Activated CD4-positive, alpha-beta memory T cell treated with anti-CD3 and anti-CD28 coated beads for 36 hours (primary cell): ENCODE results near the gene COX6A2. TPM values are rescaled to one million over a fixed set of nuclear protein-coding genes. Genes with fewer than 3 reads are reported as not detected.
A peak's percentile ranks its signal among the peaks of the same experiment; 100 is the strongest.

Experiments used
- CTCF ChIA-PET: fragments of 350-600 bp; sonication (Branson Sonifier 250); formaldehyde crosslinking; loops from one replicate; lab custom pipeline; 2021; ENCODE audit warnings: antibody characterized with exemption, inconsistent platforms; lab: Charles Lee
- POLR2A ChIA-PET: fragments of 350-600 bp; sonication (Branson Sonifier 250); formaldehyde crosslinking; loops from one replicate; lab custom pipeline; 2021; ENCODE audit warnings: antibody characterized with exemption; lab: Charles Lee
- DNase-seq: peaks from one replicate; pipeline ENCODE4 v3.0.0-alpha.2; 2020
- H3K27ac Mint-ChIP-seq: one replicate; pipeline ENCODE4 v1.8.0; 2021; ENCODE audit warnings: mixed read lengths
- H3K27me3 Mint-ChIP-seq: one replicate; pipeline ENCODE4 v1.8.0; 2021; ENCODE audit warnings: mixed read lengths
- H3K36me3 Mint-ChIP-seq: one replicate; pipeline ENCODE4 v1.8.0; 2021; ENCODE audit warnings: mixed read lengths
- H3K4me1 Mint-ChIP-seq: one replicate; pipeline ENCODE4 v1.8.0; 2021; ENCODE audit warnings: low read depth, mixed read lengths
- H3K4me3 Mint-ChIP-seq: one replicate; pipeline ENCODE4 v1.8.0; 2021; ENCODE audit warnings: mild to moderate bottlenecking, mixed read lengths
- H3K9me3 Mint-ChIP-seq: one replicate; pipeline ENCODE4 v1.8.0; 2021; ENCODE audit warnings: mixed read lengths
- intact Hi-C: fragments of 100-400 bp; cut with micrococcal nuclease; formaldehyde crosslinking; loops from one replicate; pipeline ENCODE4 v1.15.1; 2023
- total RNA-seq, 2 experiments: library from RNA; stranded (reverse); gene quantifications; one replicate each; pipeline ENCODE4 v1.2.3, GENCODE V29; 2021

The COX6A2 gene
- total RNA-seq, 2 experiments from 2014 or later: not detected

DNA sequence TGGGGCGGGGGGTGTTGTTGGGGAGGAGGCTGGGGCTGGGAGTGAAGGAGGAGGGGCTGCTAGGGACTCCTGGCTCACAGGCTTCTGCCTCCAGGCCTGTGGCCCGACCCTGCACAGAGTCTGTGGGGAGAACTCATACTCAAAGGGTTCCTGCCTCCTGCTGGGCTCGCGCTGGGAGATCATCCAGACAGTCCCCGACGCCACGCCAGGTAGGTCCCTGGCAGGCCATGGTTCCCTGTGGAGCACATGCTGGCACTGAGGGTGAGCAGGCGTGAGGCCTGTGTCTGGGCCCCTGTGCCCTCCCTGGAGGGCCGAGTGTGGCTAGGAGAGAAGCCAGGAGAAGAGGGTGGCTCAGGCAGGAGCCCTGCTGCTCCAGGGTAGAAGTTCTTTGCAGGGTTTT lies 30.5 kb downstream of the COX6A2 start:
- DNase-seq: no peak
- intact Hi-C loops: no loop called here

DNA sequence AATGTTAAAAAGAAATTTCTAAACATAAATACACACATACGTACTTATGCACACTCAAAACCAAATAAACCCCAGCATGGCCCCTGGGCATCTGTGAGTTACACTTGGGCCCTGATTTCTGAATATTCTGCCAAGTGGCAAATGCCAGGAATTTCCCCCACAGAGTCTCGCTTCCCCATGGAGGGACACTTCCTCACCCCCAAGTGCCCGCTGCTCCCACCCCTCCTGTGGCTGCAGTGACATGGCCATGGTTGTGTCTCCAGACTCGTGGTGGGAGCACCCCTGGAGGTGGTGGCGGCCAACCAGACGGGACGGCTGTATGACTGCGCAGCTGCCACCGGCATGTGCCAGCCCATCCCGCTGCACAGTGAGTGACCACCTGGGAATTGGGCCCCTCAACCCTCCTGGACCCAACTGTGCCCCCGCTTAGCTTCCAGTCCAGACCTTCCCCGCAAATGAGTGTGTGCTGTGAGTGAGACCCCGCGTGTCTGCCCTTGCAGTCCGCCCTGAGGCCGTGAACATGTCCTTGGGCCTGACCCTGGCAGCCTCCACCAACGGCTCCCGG lies 31.0 kb downstream of the COX6A2 start:
- Mint-ChIP-seq H3K27me3 (peaks cover 6% of the 10 kb centered on the region), H3K4me3 (no peak overlapping the region), H3K36me3 (no peaks in the 10 kb centered on the region), H3K4me1 (peaks cover 4% of the 10 kb centered on the region), H3K9me3 (peaks cover 11% of the 10 kb centered on the region), H3K27ac (no peak overlapping the region)
- ChIA-PET CTCF (no interaction called here), POLR2A (no interaction called here)
- DNase-seq: no peak
- intact Hi-C loops: no loop called here

More for the DNA sequence above, 30.5 kb downstream of the COX6A2 start:
- H3K4me3 Mint-ChIP-seq: no peak overlapping the region
- no peaks in the 10 kb centered on the region for H3K36me3 Mint-ChIP-seq
- peaks cover 7% of the 10 kb centered on the region for H3K4me1 Mint-ChIP-seq
- ChIA-PET CTCF (interaction anchor here (0.7 kb wide), 1 partner anchor 10 kb away, joined by 3 read pairs; no protein-coding TSS in a partner anchor), POLR2A (no interaction called here)
- no peak overlapping the region for H3K27ac Mint-ChIP-seq
- H3K27me3 Mint-ChIP-seq: peaks cover 6% of the 10 kb centered on the region
- peaks cover 11% of the 10 kb centered on the region for H3K9me3 Mint-ChIP-seq

DNA sequence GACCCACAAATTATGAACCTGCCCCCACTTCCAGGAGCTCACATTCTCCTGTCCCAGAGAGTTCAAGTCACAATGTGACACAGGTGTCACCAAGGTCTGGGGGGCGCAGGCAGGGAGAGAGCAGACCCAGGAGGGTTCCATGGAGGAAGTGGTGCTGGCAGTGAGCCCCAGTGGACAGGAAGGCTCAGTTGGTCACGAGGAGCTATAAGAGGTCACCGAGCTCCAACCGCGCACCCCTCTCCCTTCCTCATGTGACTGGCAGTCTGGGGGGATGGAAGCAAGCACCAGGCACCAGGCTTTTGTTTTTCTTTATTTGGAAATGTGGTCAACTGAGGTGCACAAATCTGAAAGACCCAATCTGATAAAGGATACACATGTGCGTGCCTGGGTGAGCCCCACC lies 32.5 kb downstream of the COX6A2 start:
- Mint-ChIP-seq H3K4me1 (peaks cover 4% of the 10 kb centered on the region), H3K36me3 (no peaks in the 10 kb centered on the region), H3K27ac (no peak overlapping the region), H3K27me3 (peaks cover 6% of the 10 kb centered on the region), H3K9me3 (peaks cover 11% of the 10 kb centered on the region), H3K4me3 (no peak overlapping the region)
- no peak for DNase-seq
- intact Hi-C loops: no loop called here
- ChIA-PET CTCF (interaction anchor here (1.0 kb wide), 1 partner anchor 48 kb away, joined by 3 read pairs; no protein-coding TSS in a partner anchor), POLR2A (no interaction called here)

DNA sequence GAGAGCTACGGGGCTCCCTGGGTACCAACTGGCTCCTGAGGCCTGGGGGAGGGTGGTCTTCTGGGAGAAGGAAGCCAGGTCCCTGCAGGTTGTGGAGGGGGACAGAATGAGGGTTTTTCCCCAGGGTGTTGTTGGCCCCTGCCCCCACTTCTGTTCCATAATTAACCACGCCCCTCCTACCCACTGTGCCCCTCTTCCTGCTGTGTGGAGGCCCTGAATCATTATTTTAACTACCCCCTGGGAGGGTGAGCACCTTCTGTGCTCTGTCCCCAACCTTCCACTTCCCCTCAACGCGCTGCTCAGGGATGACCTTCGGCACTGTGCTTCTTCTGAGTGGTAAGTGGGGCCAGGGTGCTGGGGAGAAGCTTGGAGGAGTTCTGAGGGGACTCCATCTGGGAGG lies 35.1 kb downstream of the COX6A2 start, which contains the start of gene ITGAD:
ITGAD (plus strand) TSS at position 280 of the 400 bp plus-strand sequence; CDS start at position 306, 26 bp downstream.
- intact Hi-C loops: no loop called here
- no peaks in the 10 kb centered on the region for H3K36me3 Mint-ChIP-seq
- no peaks in the 10 kb centered on the region for H3K4me1 Mint-ChIP-seq
- H3K27me3 Mint-ChIP-seq: peaks cover 10% of the 10 kb centered on the region
- ChIA-PET POLR2A (no interaction called here), CTCF (no interaction called here)
- H3K4me3 Mint-ChIP-seq: no peak within 1 kb of the TSS
- no peak within 1 kb of the TSS for H3K27ac Mint-ChIP-seq
- no peaks in the 10 kb centered on the region for H3K9me3 Mint-ChIP-seq
- DNase-seq: no peak

DNA sequence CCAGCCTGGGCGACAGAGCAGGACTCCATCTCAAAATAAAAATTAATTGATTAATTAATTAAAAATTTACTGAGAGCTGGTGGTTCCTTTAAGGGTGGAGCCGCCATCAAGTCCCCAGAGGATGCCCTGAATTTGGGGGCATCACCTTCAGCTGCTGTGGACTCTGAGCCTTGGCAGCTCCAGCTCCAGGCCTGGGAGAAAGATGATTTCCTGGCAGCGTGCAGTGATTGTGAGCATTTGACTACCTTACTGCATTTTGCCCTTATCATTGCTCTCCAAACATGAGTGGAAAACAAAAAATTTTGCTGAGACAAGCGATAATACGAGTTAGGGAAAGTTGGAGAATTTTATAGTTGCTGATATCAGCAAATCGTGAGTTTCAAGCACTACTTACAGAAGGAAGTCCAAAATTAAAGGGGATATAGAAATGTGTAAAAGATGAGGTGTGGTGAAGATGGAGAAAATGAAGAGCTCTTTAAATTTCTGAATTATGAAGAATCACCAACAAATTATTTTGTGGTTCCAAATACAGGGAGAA lies 37.6 kb downstream of the COX6A2 start:
- H3K27ac Mint-ChIP-seq: no peak overlapping the region
- POLR2A ChIA-PET: no interaction called here
- CTCF ChIA-PET: interaction anchor here (1.0 kb wide), 1 partner anchor 10 kb away, joined by 3 read pairs; no protein-coding TSS in a partner anchor
- peaks cover 18% of the 10 kb centered on the region for H3K27me3 Mint-ChIP-seq
- no peaks in the 10 kb centered on the region for H3K9me3 Mint-ChIP-seq
- H3K4me3 Mint-ChIP-seq: no peak overlapping the region
- intact Hi-C loops: no loop called here
- H3K36me3 Mint-ChIP-seq: no peaks in the 10 kb centered on the region
- no peak for DNase-seq
- H3K4me1 Mint-ChIP-seq: peaks cover 17% of the 10 kb centered on the region

DNA sequence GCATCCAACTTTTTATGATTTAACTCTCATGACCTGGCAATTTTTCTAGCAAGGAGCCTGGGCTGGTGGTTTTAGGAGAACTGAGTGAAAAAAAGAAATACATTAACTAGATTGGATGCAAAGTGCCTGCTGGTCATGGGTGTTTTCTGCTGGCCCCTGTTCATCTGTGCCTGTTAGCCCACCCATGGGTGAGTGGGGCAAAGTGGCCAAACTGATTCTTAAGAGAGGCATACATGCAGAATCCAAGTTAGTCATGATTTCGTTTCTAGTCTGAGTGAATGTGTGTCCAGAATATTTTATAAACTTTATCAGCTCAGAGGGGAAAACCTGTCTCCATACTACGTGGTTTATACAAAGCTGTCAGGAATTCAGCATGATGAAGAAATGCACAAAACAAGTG lies 39.6 kb downstream of the COX6A2 start:
- CTCF ChIA-PET: no interaction called here
- POLR2A ChIA-PET: no interaction called here
- intact Hi-C loops: loop anchor here (5.0 to 10.0 kb wide), 2 partner anchors 54 kb away; partner anchors contain the start of gene ZNF843

DNA sequence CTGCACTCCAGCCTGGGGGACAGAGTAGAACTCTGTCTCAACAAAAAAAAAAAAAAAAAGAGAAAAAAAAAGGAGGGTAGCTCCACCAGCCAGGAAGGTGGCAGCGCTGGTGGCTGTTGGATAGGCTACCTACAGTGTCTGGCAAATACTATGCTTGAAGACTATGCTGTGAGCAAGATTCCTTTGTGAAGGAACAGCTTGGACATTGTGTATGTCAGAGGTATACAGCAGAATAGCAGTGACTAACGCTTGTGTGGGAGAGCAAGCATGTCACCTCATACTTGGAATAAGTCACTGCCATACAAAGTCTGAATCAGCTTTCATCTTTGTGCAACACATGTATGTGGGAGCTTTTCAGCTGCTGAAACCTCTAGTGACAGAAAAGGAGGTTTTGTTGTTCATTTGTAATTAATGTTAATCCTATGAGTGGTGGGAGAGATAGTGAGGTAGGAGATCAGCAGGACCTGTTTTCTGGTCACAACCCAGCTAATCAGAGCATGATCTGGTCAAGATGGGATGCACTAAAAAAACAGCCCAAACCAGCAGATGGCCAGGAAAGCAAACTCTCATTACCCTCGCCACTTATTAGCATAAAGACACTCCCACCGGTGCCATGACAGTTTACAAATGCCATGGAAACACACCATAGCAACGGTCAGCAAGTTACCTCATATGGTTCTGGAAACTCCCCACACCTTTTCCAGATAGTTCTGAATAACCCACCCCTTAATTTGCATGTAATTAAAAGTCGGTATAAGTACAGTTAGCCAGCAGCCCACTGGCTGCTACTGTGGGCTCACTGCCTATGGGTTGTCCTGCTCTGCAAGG lies 41.8 kb downstream of the COX6A2 start:
- ChIA-PET CTCF (interaction anchor here (1.2 to 2.5 kb wide), 4 partner anchors 57 to 483 kb away, joined by 3 to 12 read pairs (median 4); partner anchors contain the start of gene ZNF843), POLR2A (interaction anchor here (1.0 to 2.1 kb wide), 3 partner anchors 73 to 206 kb away, joined by 4 to 6 read pairs (median 4); partner anchors contain the start of genes ARMC5 and FUS)
- H3K9me3 Mint-ChIP-seq: no peaks in the 10 kb centered on the region
- intact Hi-C loops: loop anchor here (1.0 to 10.0 kb wide), 5 partner anchors 32 to 186 kb away; partner anchors contain the start of gene ZNF843
- H3K4me1 Mint-ChIP-seq: peaks cover 22% of the 10 kb centered on the region
- H3K27ac Mint-ChIP-seq: peak overlapping the region; percentile 72
- no peaks in the 10 kb centered on the region for H3K36me3 Mint-ChIP-seq
- H3K27me3 Mint-ChIP-seq: peaks cover 21% of the 10 kb centered on the region
- DNase-seq: peak; percentile 49
- peak overlapping the region; percentile 1 for H3K4me3 Mint-ChIP-seq

More for the DNA sequence above, 39.6 kb downstream of the COX6A2 start:
- H3K4me3 Mint-ChIP-seq: no peak overlapping the region
- H3K27ac Mint-ChIP-seq: no peak overlapping the region
- no peaks in the 10 kb centered on the region for H3K36me3 Mint-ChIP-seq
- no peak for DNase-seq
- H3K4me1 Mint-ChIP-seq: peaks cover 22% of the 10 kb centered on the region
- H3K27me3 Mint-ChIP-seq: peaks cover 25% of the 10 kb centered on the region
- H3K9me3 Mint-ChIP-seq: no peaks in the 10 kb centered on the region

DNA sequence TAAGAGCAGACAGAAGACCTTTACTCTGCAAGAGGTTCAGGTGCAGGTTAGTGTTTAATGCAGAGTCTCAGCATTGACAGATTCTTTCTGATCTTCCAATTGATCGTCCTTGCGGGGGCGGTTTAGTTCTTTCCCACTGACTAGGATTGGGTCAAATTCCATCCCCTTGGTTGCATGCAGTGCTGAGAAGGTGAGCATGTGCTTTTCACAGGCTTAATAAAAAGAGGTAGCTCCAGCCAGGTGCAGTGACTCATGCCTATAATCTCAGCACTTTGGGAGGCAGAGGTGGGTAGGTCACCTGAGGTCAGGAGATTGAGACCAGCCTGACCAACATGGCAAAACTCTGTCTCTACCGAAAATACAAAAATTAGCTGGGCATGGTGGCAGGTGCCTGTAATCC lies 42.5 kb downstream of the COX6A2 start:
- Mint-ChIP-seq H3K9me3 (no peaks in the 10 kb centered on the region), H3K27me3 (peaks cover 21% of the 10 kb centered on the region)
- intact Hi-C loops: loop anchor here (1.0 to 10.0 kb wide), 5 partner anchors 31 to 185 kb away; partner anchors contain the start of gene ZNF843

DNA sequence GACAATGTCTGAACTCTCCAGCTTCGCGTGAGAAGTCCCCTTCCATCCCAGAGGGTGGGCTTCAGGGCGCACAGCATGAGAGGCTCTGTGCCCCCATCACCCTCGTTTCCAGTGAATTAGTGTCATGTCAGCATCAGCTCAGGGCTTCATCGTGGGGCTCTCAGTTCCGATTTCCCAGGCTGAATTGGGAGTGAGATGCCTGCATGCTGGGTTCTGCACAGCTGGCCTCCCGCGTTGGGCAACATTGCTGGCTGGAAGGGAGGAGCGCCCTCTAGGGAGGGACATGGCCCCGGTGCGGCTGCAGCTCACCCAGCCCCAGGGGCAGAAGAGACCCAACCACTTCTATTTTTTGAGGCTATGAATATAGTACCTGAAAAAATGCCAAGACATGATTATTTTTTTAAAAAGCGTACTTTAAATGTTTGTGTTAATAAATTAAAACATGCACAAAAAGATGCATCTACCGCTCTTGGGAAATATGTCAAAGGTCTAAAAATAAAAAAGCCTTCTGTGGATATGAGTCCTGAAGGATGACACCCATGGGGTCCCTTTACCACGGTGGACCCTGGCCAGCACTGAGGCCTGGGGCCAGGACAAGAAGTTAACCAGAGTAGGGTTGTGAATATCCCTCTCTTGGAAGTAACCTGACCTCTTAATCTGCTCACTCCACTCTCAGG lies 45.5 kb downstream of the COX6A2 start:
- Mint-ChIP-seq H3K36me3 (no peaks in the 10 kb centered on the region), H3K4me1 (peaks cover 22% of the 10 kb centered on the region), H3K9me3 (no peaks in the 10 kb centered on the region), H3K27me3 (peaks cover 18% of the 10 kb centered on the region), H3K4me3 (no peak overlapping the region), H3K27ac (no peak overlapping the region)
- ChIA-PET POLR2A (interaction anchor here (0.8 kb wide), 1 partner anchor 179 kb away, joined by 3 read pairs; no protein-coding TSS in a partner anchor), CTCF (interaction anchor here (0.6 to 2.3 kb wide), 30 partner anchors 9 to 566 kb away, joined by 3 to 28 read pairs (median 4); partner anchors contain the start of genes HSD3B7, PYCARD, PYDC1 and ZNF843)
- intact Hi-C loops: loop anchor here (10.0 kb wide), 1 partner anchor 48 kb away; no protein-coding TSS in a partner anchor
- DNase-seq: peak; percentile 80

More for the DNA sequence above, 42.5 kb downstream of the COX6A2 start:
- Mint-ChIP-seq H3K4me1 (peaks cover 22% of the 10 kb centered on the region), H3K36me3 (no peaks in the 10 kb centered on the region), H3K4me3 (no peak overlapping the region), H3K27ac (peak overlapping the region; percentile 28)
- ChIA-PET POLR2A (interaction anchor here (1.0 to 2.1 kb wide), 3 partner anchors 74 to 206 kb away, joined by 4 to 6 read pairs (median 4); partner anchors contain the start of genes ARMC5 and FUS), CTCF (interaction anchor here (1.2 to 2.5 kb wide), 4 partner anchors 58 to 483 kb away, joined by 3 to 12 read pairs (median 4); partner anchors contain the start of gene ZNF843)
- DNase-seq: no peak

DNA sequence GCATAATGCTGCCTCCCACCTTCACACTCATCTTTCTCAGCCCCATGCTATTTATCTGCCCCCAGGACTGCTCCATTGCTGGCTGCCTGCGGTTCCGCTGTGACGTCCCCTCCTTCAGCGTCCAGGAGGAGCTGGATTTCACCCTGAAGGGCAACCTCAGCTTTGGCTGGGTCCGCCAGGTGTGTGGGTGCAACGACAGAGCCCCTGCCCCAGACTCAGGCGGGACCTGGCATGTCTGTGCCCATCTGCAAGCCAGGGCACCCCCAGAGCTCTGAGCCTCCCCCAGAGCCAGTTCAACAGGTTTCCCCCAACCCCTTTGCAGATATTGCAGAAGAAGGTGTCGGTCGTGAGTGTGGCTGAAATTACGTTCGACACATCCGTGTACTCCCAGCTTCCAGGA lies 48.0 kb downstream of the COX6A2 start:
- Mint-ChIP-seq H3K27ac (no peak overlapping the region), H3K4me3 (no peak overlapping the region), H3K9me3 (peaks cover 5% of the 10 kb centered on the region), H3K4me1 (peaks cover 1% of the 10 kb centered on the region), H3K36me3 (no peaks in the 10 kb centered on the region), H3K27me3 (peaks cover 6% of the 10 kb centered on the region)
- CTCF ChIA-PET: interaction anchor here (1.0 to 1.2 kb wide), 2 partner anchors 10 to 238 kb away, joined by 3 to 4 read pairs; no protein-coding TSS in a partner anchor
- POLR2A ChIA-PET: no interaction called here
- no peak for DNase-seq
- intact Hi-C loops: loop anchor here (10.0 kb wide), 1 partner anchor 45 kb away; no protein-coding TSS in a partner anchor
